SK-N-SH treated with all-trans-retinoic acid at 6 μM for 48 hours (cell line): ENCODE results near the gene CRMP1.

ENCODE experiments used
- ATAC-seq: fragments of 200-7000 bp; cut with Tn5 transposase; 3 replicates; pipeline ENCODE4 v1.9.1; 2020; ENCODE audit warnings: mild to moderate bottlenecking, moderate library complexity
- BACH2 ChIP-seq: fragments of 250-450 bp; sonication (Bioruptor Pico); IDR thresholded peaks from 2 replicates; pipeline ENCODE4 v1.9.0; 2021; ENCODE audit warnings: mild to moderate bottlenecking, borderline replicate concordance
- CREB5 ChIP-seq: fragments of 250-450 bp; sonication (Bioruptor Pico); IDR thresholded peaks from 2 replicates; pipeline ENCODE4 v1.5.1; 2020; ENCODE audit warnings: low read depth, mild to moderate bottlenecking, moderate library complexity
- CSDC2 ChIP-seq: fragments of 250-450 bp; sonication (Bioruptor Pico); IDR thresholded peaks from 2 replicates; pipeline ENCODE4 v1.5.0; 2020; ENCODE audit warnings: mild to moderate bottlenecking, moderate library complexity
- ESRRG ChIP-seq: fragments of 250-450 bp; sonication (Bioruptor Pico); IDR thresholded peaks from 2 replicates; pipeline ENCODE4 v1.6.1; 2021; ENCODE audit warnings: mild to moderate bottlenecking
- GLIS3 ChIP-seq: fragments of 250-450 bp; sonication (Bioruptor Pico); IDR thresholded peaks from 2 replicates; pipeline ENCODE4 v1.5.0; 2020; ENCODE audit warnings: mild to moderate bottlenecking, moderate library complexity
- ISL1 ChIP-seq: fragments of 250-450 bp; sonication (Bioruptor Pico); IDR thresholded peaks from 2 replicates; pipeline ENCODE4 v2.1.2; 2022; ENCODE audit warnings: mild to moderate bottlenecking, moderate library complexity
- OSR1 ChIP-seq: fragments of 250-450 bp; sonication (Bioruptor Pico); IDR thresholded peaks from 2 replicates; pipeline ENCODE4 v1.8.0; 2022; ENCODE audit warnings: moderate library complexity, mild to moderate bottlenecking, inconsistent platforms
- PATZ1 ChIP-seq: fragments of 250-450 bp; sonication (Bioruptor Pico); IDR thresholded peaks from 2 replicates; pipeline ENCODE4 v1.8.0; 2020; ENCODE audit warnings: mild to moderate bottlenecking, moderate library complexity, borderline replicate concordance
- RARB ChIP-seq: fragments of 250-450 bp; sonication (Bioruptor Pico); IDR thresholded peaks from 2 replicates; pipeline ENCODE4 v1.8.0; 2021; ENCODE audit warnings: mild to moderate bottlenecking, moderate library complexity
- SNAI2 ChIP-seq: fragments of 250-450 bp; sonication (Bioruptor Pico); IDR thresholded peaks from 2 replicates; pipeline ENCODE4 v1.5.0; 2020; ENCODE audit warnings: mild to moderate bottlenecking, moderate library complexity
- TCF4 ChIP-seq: fragments of 250-450 bp; sonication (Bioruptor Pico); IDR thresholded peaks from 2 replicates; pipeline ENCODE4 v1.8.0; 2021; ENCODE audit warnings: mild to moderate bottlenecking, moderate library complexity, borderline replicate concordance
- ZC3H10 ChIP-seq: fragments of 250-450 bp; sonication (Bioruptor Pico); IDR thresholded peaks from 2 replicates; pipeline ENCODE4 v1.5.1; 2021; ENCODE audit warnings: mild to moderate bottlenecking, moderate library complexity
- ZFP3 ChIP-seq: fragments of 250-450 bp; sonication (Bioruptor Pico); IDR thresholded peaks from 2 replicates; pipeline ENCODE4 v1.5.0; 2020; ENCODE audit warnings: mild to moderate bottlenecking, moderate library complexity
- ZFP30 ChIP-seq: fragments of 450-650 bp; formaldehyde crosslinking; IDR thresholded peaks from 2 replicates; pipeline ENCODE4 v1.5.0; 2022; ENCODE audit warnings: mild to moderate bottlenecking, moderate library complexity
- ZNF565 ChIP-seq: fragments of 450-650 bp; formaldehyde crosslinking; conservative IDR thresholded peaks from 2 replicates; pipeline ENCODE4 v1.5.0; 2020; ENCODE audit warnings: low read depth, mild to moderate bottlenecking, moderate library complexity
- ZNF70 ChIP-seq: fragments of 450-650 bp; formaldehyde crosslinking; IDR thresholded peaks from 2 replicates; pipeline ENCODE4 v1.5.0; 2020; ENCODE audit warnings: mild to moderate bottlenecking, moderate library complexity
- ZNF8 ChIP-seq: fragments of 450-650 bp; formaldehyde crosslinking; IDR thresholded peaks from 2 replicates; pipeline ENCODE4 v1.5.0; 2020; ENCODE audit warnings: mild to moderate bottlenecking, moderate library complexity
- TF ChIP-seq, protein P1 (sequence below): fragments of 250-450 bp; sonication (Bioruptor Pico); IDR thresholded peaks from 2 replicates; pipeline ENCODE4 v1.5.1; 2021; ENCODE audit warnings: mild to moderate bottlenecking, moderate library complexity
- TF ChIP-seq, protein P2 (sequence below): fragments of 250-450 bp; sonication (Bioruptor Pico); IDR thresholded peaks from 2 replicates; pipeline ENCODE4 v1.5.0; 2020; ENCODE audit warnings: mild to moderate bottlenecking, moderate library complexity

CRMP1 gene

DNA sequence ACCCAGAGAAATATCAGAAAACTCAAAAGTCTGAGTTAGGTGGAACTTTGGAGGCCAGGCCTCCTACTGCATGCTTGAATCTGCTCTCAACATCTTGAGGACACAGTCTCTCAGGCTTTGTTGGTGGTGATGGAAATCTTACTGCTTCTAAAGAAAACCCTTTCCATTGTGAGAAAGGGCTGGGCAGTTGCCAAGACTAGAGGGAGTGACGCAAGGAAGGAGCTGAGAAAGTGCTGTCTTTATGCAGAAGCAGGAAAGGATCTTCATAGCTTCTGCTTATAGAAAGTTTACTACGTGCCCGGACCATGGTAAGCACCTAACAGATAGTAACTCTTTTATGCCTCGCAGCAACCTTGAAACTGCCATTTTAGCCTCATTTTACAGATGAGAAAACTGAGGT, 2.4 kb upstream of the CRMP1 start:
- TF ChIP-seq, protein P1, sequence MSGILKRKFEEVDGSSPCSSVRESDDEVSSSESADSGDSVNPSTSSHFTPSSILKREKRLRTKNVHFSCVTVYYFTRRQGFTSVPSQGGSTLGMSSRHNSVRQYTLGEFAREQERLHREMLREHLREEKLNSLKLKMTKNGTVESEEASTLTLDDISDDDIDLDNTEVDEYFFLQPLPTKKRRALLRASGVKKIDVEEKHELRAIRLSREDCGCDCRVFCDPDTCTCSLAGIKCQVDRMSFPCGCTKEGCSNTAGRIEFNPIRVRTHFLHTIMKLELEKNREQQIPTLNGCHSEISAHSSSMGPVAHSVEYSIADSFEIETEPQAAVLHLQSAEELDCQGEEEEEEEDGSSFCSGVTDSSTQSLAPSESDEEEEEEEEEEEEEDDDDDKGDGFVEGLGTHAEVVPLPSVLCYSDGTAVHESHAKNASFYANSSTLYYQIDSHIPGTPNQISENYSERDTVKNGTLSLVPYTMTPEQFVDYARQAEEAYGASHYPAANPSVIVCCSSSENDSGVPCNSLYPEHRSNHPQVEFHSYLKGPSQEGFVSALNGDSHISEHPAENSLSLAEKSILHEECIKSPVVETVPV (CRISPR knock-in tag) = no peak
- no peak for TF ChIP-seq ZNF70 (CRISPR knock-in tag)
- TF ChIP-seq, protein P2, sequence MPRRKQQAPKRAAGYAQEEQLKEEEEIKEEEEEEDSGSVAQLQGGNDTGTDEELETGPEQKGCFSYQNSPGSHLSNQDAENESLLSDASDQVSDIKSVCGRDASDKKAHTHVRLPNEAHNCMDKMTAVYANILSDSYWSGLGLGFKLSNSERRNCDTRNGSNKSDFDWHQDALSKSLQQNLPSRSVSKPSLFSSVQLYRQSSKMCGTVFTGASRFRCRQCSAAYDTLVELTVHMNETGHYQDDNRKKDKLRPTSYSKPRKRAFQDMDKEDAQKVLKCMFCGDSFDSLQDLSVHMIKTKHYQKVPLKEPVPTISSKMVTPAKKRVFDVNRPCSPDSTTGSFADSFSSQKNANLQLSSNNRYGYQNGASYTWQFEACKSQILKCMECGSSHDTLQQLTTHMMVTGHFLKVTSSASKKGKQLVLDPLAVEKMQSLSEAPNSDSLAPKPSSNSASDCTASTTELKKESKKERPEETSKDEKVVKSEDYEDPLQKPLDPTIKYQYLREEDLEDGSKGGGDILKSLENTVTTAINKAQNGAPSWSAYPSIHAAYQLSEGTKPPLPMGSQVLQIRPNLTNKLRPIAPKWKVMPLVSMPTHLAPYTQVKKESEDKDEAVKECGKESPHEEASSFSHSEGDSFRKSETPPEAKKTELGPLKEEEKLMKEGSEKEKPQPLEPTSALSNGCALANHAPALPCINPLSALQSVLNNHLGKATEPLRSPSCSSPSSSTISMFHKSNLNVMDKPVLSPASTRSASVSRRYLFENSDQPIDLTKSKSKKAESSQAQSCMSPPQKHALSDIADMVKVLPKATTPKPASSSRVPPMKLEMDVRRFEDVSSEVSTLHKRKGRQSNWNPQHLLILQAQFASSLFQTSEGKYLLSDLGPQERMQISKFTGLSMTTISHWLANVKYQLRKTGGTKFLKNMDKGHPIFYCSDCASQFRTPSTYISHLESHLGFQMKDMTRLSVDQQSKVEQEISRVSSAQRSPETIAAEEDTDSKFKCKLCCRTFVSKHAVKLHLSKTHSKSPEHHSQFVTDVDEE = no peak
- no peak for TF ChIP-seq BACH2 (CRISPR knock-in tag)
- TF ChIP-seq PATZ1 (CRISPR knock-in tag) = no peak
- TF ChIP-seq ZFP3 (CRISPR knock-in tag) = no peak
- no peak for TF ChIP-seq ESRRG (CRISPR knock-in tag)
- no peak for TF ChIP-seq RARB (CRISPR knock-in tag)
- no peak for TF ChIP-seq CREB5 (CRISPR knock-in tag)
- no peak for TF ChIP-seq ZC3H10
- TF ChIP-seq TCF4 = no peak
- no peak for TF ChIP-seq ZFP30
- TF ChIP-seq ZNF565 = no peak
- TF ChIP-seq OSR1 (CRISPR knock-in tag) = no peak
- no peak for TF ChIP-seq CSDC2 (CRISPR knock-in tag)
- TF ChIP-seq, all 23 proteins: peak for 0
- no peak for ATAC-seq

DNA sequence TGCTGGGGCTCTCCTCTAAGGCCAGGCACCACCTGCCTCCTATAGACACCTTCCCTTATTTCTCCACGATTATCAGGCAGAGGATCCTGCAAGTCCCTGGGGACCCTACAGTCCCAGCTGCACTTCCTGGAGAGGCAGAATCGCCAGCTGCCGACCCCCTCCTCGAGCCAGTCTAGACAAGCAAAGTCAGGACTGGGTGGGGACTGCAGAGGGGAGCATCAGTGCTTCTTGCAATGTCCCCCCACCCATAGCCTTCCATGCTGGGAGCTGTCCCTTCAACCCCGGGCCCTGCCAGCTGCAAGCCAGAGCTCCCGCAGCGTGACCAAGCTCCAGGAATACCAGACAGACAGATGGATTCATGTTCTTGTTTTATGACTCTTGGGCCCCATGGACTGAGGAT, 1.4 kb upstream of the CRMP1 start:
- no peak for TF ChIP-seq GLIS3
- no peak for TF ChIP-seq SNAI2 (CRISPR knock-in tag)
- TF ChIP-seq, protein P1 (CRISPR knock-in tag) = no peak
- TF ChIP-seq ZFP3 (CRISPR knock-in tag) = no peak
- no peak for TF ChIP-seq TCF4
- TF ChIP-seq ESRRG (CRISPR knock-in tag) = no peak
- TF ChIP-seq, protein P2 = no peak
- TF ChIP-seq ZNF8 (CRISPR knock-in tag) = no peak
- no peak for TF ChIP-seq OSR1 (CRISPR knock-in tag)
- no peak for TF ChIP-seq ISL1 (CRISPR knock-in tag)
- TF ChIP-seq PATZ1 (CRISPR knock-in tag) = no peak
- ATAC-seq = no peak
